ENCODE measurements around the gene RAPGEF3. TPM values are rescaled to one million over a fixed set of nuclear protein-coding genes. Genes with fewer than 3 reads are reported as not detected.

Gene RAPGEF3
- polyA plus RNA-seq, 1 donor, result 7.9 TPM

DNA sequence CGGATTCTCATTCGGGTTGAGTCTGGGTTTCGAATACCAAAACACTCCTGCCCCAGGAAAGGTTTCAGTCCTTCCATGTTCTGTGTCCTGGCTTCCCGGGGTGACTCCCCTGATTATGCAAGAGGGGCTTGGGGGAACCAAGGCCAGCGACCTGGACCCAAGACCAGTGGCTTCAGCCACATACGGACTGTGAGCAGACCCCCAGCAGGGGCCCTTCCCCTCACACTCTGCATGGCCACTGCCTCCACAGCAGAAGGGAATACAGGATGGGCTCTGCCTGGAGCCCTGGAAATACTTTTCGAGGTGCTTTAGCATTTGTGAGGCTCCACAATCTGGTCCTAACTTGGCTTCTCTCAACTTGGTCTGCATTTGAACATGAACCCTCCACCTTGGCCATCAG is 41.9 kb upstream of the RAPGEF3 start:
- Histone ChIP-seq H3K9me3 (ENCODE audit: control insufficient read depth, low read depth, low read length) (no peaks in the 10 kb centered on the region), H3K4me1 (ENCODE audit: control insufficient read depth, insufficient read depth, low read length) (peaks cover 3% of the 10 kb centered on the region), H3K4me3 (ENCODE audit: low read length) (no peak overlapping the region), H3K27me3 (ENCODE audit: control insufficient read depth, insufficient read depth, low read length) (no peaks in the 10 kb centered on the region), H3K36me3 (ENCODE audit: control insufficient read depth, insufficient read depth, low read length) (peaks cover 50% of the 10 kb centered on the region), H3K27ac (ENCODE audit: low read length) (no peak overlapping the region)
- 80% methylated on average over 1 of the region's 7 CpGs for WGBS (ENCODE audit: insufficient coverage, low lambda C conversion rate)
- no peak for DNase-seq

- Histone ChIP-seq H3K4me1 (ENCODE audit: control insufficient read depth, insufficient read depth, low read length) (peaks cover 2% of the 10 kb centered on the region), H3K27ac (ENCODE audit: low read length) (no peak overlapping the region), H3K36me3 (ENCODE audit: control insufficient read depth, insufficient read depth, low read length) (peaks cover 54% of the 10 kb centered on the region), H3K9me3 (ENCODE audit: control insufficient read depth, low read depth, low read length) (no peaks in the 10 kb centered on the region), H3K4me3 (ENCODE audit: low read length) (no peak overlapping the region), H3K27me3 (ENCODE audit: control insufficient read depth, insufficient read depth, low read length) (no peaks in the 10 kb centered on the region)
- WGBS (ENCODE audit: insufficient coverage, low lambda C conversion rate), result no CpG with 5 or more reads among the region's 7 CpGs
- no peak for DNase-seq
Observed at GRCh38 chr12:47799357-47799955, 40.8 kb upstream of the RAPGEF3 start.

GRCh38 chr12:47798382-47798948 is 39.8 kb upstream of the RAPGEF3 start:
- no peak overlapping the region for H3K27ac ChIP-seq (ENCODE audit: low read length)
- peaks cover 2% of the 10 kb centered on the region for H3K4me1 ChIP-seq (ENCODE audit: control insufficient read depth, insufficient read depth, low read length)
- peaks cover 56% of the 10 kb centered on the region for H3K36me3 ChIP-seq (ENCODE audit: control insufficient read depth, insufficient read depth, low read length)
- no peak for DNase-seq
- no CpG with 5 or more reads among the region's 17 CpGs for WGBS (ENCODE audit: insufficient coverage, low lambda C conversion rate)
- H3K27me3 ChIP-seq (ENCODE audit: control insufficient read depth, insufficient read depth, low read length), result no peaks in the 10 kb centered on the region
- H3K4me3 ChIP-seq (ENCODE audit: low read length), result no peak overlapping the region
- no peaks in the 10 kb centered on the region for H3K9me3 ChIP-seq (ENCODE audit: control insufficient read depth, low read depth, low read length)

GRCh38 chr12:47797441-47797840 is 38.8 kb upstream of the RAPGEF3 start:
- Histone ChIP-seq H3K36me3 (ENCODE audit: control insufficient read depth, insufficient read depth, low read length) (peaks cover 64% of the 10 kb centered on the region), H3K9me3 (ENCODE audit: control insufficient read depth, low read depth, low read length) (no peaks in the 10 kb centered on the region), H3K27me3 (ENCODE audit: control insufficient read depth, insufficient read depth, low read length) (no peaks in the 10 kb centered on the region), H3K27ac (ENCODE audit: low read length) (no peak overlapping the region), H3K4me3 (ENCODE audit: low read length) (no peak overlapping the region), H3K4me1 (ENCODE audit: control insufficient read depth, insufficient read depth, low read length) (peaks cover 2% of the 10 kb centered on the region)
- WGBS (ENCODE audit: insufficient coverage, low lambda C conversion rate), result no CpG with 5 or more reads among the region's 10 CpGs
- DNase-seq, result no peak

DNA sequence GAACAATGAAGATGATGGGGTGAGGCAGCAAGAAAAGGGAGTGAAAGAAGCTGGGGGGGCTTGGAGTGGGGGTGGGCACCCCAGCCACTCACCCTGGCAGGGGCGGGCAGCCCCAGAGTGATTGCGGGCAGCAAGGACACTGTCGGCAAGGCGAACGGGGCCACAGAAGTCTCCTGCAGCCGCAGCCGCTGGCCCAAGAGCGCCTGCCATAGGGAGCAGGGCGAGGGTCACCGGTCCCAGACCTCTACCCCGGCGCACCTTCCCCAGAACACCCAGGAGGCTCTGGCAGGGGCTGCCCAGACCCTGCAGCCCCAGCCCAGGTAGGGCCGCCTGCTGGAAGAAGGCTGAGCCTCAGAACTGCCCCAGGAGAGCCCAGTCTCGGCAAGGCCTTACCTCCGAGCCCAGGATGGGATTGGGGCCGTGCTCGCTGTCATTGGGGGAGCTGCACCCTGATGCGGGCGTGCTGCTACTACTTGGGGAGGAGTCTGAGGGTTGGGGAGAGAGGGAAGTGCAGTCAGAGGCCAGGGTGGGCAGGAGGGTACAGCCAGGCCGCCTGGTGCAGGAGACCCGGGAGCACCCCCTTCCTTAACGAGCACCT is 37.2 kb upstream of the RAPGEF3 start:
- peaks cover 73% of the 10 kb centered on the region for H3K36me3 ChIP-seq (ENCODE audit: control insufficient read depth, insufficient read depth, low read length)
- no peaks in the 10 kb centered on the region for H3K9me3 ChIP-seq (ENCODE audit: control insufficient read depth, low read depth, low read length)
- H3K4me3 ChIP-seq (ENCODE audit: low read length), result no peak overlapping the region
- H3K27ac ChIP-seq (ENCODE audit: low read length), result no peak overlapping the region
- no peaks in the 10 kb centered on the region for H3K4me1 ChIP-seq (ENCODE audit: control insufficient read depth, insufficient read depth, low read length)
- no peak for DNase-seq
- no CpG with 5 or more reads among the region's 22 CpGs for WGBS (ENCODE audit: insufficient coverage, low lambda C conversion rate)
- H3K27me3 ChIP-seq (ENCODE audit: control insufficient read depth, insufficient read depth, low read length), result no peaks in the 10 kb centered on the region

DNA sequence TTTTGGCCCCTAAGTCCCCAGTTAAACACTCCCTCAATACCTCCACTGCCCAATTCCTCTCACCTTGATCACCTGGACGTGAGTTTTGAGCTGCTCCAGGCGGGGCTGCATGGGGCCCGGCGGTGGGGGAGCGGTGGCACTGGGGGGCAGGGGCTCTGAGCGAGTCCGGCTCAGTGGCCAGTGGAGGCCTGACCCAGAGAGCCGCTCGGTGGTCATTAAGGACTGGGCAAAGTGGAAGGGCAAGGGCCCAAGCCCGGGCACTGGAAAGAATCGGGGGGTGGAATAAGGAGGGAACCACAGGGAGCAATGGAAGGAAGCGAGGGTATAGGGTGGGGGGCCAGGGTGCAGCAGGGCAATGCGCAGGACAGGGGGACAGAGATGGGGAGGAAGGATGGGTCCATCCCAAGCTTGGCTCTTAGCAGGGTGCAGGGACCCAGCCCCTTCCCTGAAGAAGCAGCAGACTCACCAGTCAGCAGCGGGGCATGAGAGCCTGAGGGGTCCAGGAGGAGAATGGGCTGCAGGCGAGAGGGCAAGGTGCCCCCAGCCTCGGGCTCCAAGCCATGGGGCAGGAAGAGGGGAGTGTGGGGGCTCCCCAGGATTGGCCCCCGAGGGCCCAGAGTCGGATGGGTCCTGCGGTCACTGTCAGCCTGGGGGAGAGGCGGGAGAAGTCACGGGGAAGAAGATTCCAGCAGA is 36.6 kb upstream of the RAPGEF3 start:
- no peak for DNase-seq
- Histone ChIP-seq H3K27ac (ENCODE audit: low read length) (no peak overlapping the region), H3K9me3 (ENCODE audit: control insufficient read depth, low read depth, low read length) (no peaks in the 10 kb centered on the region), H3K36me3 (ENCODE audit: control insufficient read depth, insufficient read depth, low read length) (peaks cover 79% of the 10 kb centered on the region), H3K4me1 (ENCODE audit: control insufficient read depth, insufficient read depth, low read length) (no peaks in the 10 kb centered on the region), H3K4me3 (ENCODE audit: low read length) (no peak overlapping the region), H3K27me3 (ENCODE audit: control insufficient read depth, insufficient read depth, low read length) (no peaks in the 10 kb centered on the region)
- no CpG with 5 or more reads among the region's 21 CpGs for WGBS (ENCODE audit: insufficient coverage, low lambda C conversion rate)

GRCh38 chr12:47794679-47795078 is 36.0 kb upstream of the RAPGEF3 start:
- Histone ChIP-seq H3K36me3 (ENCODE audit: control insufficient read depth, insufficient read depth, low read length) (peaks cover 84% of the 10 kb centered on the region), H3K27ac (ENCODE audit: low read length) (no peak overlapping the region), H3K27me3 (ENCODE audit: control insufficient read depth, insufficient read depth, low read length) (no peaks in the 10 kb centered on the region), H3K4me3 (ENCODE audit: low read length) (no peak overlapping the region), H3K9me3 (ENCODE audit: control insufficient read depth, low read depth, low read length) (no peaks in the 10 kb centered on the region), H3K4me1 (ENCODE audit: control insufficient read depth, insufficient read depth, low read length) (no peaks in the 10 kb centered on the region)
- no CpG with 5 or more reads among the region's 9 CpGs for WGBS (ENCODE audit: insufficient coverage, low lambda C conversion rate)
- DNase-seq, result no peak

GRCh38 chr12:47793015-47793681 is 34.5 kb upstream of the RAPGEF3 start:
- Histone ChIP-seq H3K4me1 (ENCODE audit: control insufficient read depth, insufficient read depth, low read length) (no peaks in the 10 kb centered on the region), H3K27ac (ENCODE audit: low read length) (no peak overlapping the region), H3K4me3 (ENCODE audit: low read length) (no peak overlapping the region), H3K36me3 (ENCODE audit: control insufficient read depth, insufficient read depth, low read length) (peaks cover 86% of the 10 kb centered on the region), H3K27me3 (ENCODE audit: control insufficient read depth, insufficient read depth, low read length) (no peaks in the 10 kb centered on the region), H3K9me3 (ENCODE audit: control insufficient read depth, low read depth, low read length) (no peaks in the 10 kb centered on the region)
- DNase-seq, result no peak
- no CpG with 5 or more reads among the region's 15 CpGs for WGBS (ENCODE audit: insufficient coverage, low lambda C conversion rate)

DNA sequence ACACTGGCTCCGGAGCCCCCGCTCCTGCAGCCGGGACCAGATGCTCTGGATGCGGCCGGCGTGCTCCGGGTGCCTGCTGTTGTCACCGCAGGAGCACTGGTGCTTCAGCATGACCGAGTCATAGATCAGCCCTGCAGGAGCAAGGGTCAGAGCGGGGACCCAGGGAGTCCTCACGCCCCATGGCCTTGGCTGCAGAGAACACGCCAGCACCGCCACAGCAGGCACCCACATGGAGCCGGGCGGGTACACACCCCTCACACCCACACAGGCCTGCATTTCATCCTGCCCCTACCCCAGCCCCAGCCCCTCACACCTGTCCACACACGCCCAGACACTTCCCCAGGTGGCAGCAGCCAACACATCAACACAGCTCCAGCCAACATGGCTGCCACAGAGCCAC is 33.2 kb upstream of the RAPGEF3 start:
- no CpG with 5 or more reads among the region's 16 CpGs for WGBS (ENCODE audit: insufficient coverage, low lambda C conversion rate)
- DNase-seq, result no peak
- H3K27ac ChIP-seq (ENCODE audit: low read length), result no peak overlapping the region
- H3K4me1 ChIP-seq (ENCODE audit: control insufficient read depth, insufficient read depth, low read length), result no peaks in the 10 kb centered on the region
- H3K36me3 ChIP-seq (ENCODE audit: control insufficient read depth, insufficient read depth, low read length), result peaks cover 88% of the 10 kb centered on the region
- H3K27me3 ChIP-seq (ENCODE audit: control insufficient read depth, insufficient read depth, low read length), result no peaks in the 10 kb centered on the region
- H3K9me3 ChIP-seq (ENCODE audit: control insufficient read depth, low read depth, low read length), result no peaks in the 10 kb centered on the region
- no peak overlapping the region for H3K4me3 ChIP-seq (ENCODE audit: low read length)

GRCh38 chr12:47791351-47791746 is 32.7 kb upstream of the RAPGEF3 start:
- Histone ChIP-seq H3K27ac (ENCODE audit: low read length) (no peak overlapping the region), H3K36me3 (ENCODE audit: control insufficient read depth, insufficient read depth, low read length) (peaks cover 88% of the 10 kb centered on the region), H3K27me3 (ENCODE audit: control insufficient read depth, insufficient read depth, low read length) (no peaks in the 10 kb centered on the region), H3K4me3 (ENCODE audit: low read length) (no peak overlapping the region), H3K9me3 (ENCODE audit: control insufficient read depth, low read depth, low read length) (no peaks in the 10 kb centered on the region), H3K4me1 (ENCODE audit: control insufficient read depth, insufficient read depth, low read length) (no peaks in the 10 kb centered on the region)
- no peak for DNase-seq
- no CpG with 5 or more reads among the region's 14 CpGs for WGBS (ENCODE audit: insufficient coverage, low lambda C conversion rate)

Data from large intestine (tissue), 3 donors.